Loucy (cell line): Measurements from ENCODE around the gene TRABD2B.

Experiments
- EZH2phosphoT487 ChIP-seq: fragments of 200-600 bp; IDR thresholded peaks from 2 replicates; pipeline ENCODE4 v1.6.1; 2018; ENCODE audit warnings: antibody characterized with exemption, mild to moderate bottlenecking, moderate library complexity, borderline replicate concordance
- TF ChIP-seq, protein P1 (sequence below): fragments of 200-600 bp; sonication (generic); conservative IDR thresholded peaks from 2 replicates; pipeline ENCODE4 v1.5.1; 2014; ENCODE audit warnings: mild to moderate bottlenecking, antibody characterized with exemption, low read length

GRCh38 chr1:47765742-47766485 lies 231.3 kb downstream of the TRABD2B start:
- TF ChIP-seq, protein P1, sequence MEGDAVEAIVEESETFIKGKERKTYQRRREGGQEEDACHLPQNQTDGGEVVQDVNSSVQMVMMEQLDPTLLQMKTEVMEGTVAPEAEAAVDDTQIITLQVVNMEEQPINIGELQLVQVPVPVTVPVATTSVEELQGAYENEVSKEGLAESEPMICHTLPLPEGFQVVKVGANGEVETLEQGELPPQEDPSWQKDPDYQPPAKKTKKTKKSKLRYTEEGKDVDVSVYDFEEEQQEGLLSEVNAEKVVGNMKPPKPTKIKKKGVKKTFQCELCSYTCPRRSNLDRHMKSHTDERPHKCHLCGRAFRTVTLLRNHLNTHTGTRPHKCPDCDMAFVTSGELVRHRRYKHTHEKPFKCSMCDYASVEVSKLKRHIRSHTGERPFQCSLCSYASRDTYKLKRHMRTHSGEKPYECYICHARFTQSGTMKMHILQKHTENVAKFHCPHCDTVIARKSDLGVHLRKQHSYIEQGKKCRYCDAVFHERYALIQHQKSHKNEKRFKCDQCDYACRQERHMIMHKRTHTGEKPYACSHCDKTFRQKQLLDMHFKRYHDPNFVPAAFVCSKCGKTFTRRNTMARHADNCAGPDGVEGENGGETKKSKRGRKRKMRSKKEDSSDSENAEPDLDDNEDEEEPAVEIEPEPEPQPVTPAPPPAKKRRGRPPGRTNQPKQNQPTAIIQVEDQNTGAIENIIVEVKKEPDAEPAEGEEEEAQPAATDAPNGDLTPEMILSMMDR = no peak
- TF ChIP-seq EZH2phosphoT487 = no peak
